Stimulated activated naive CD8-positive, alpha-beta T cell treated with anti-CD3 and anti-CD28 coated beads, Interleukin-15, Interleukin-2, amounts not matched to agents 100 ng/mL and 50 ng/mL, for 24 hours (primary cell): ENCODE measurements around the gene TDP2.
"Not testable (repeated sequence)": the region's sequence is repeated elsewhere in the genome, so short reads cannot be mapped to it uniquely, and the experiment has no call there.

ENCODE experiments used
- H3K27ac Mint-ChIP-seq: one replicate; pipeline ENCODE4 v1.8.0; 2021; ENCODE audit warnings: mild to moderate bottlenecking, mixed read lengths
- H3K27me3 Mint-ChIP-seq: one replicate; pipeline ENCODE4 v1.8.0; 2021; ENCODE audit warnings: mixed read lengths
- H3K36me3 Mint-ChIP-seq: one replicate; pipeline ENCODE4 v1.8.0; 2021; ENCODE audit warnings: low read depth, mixed read lengths
- H3K4me1 Mint-ChIP-seq: one replicate; pipeline ENCODE4 v1.8.0; 2021; ENCODE audit warnings: low read depth, mixed read lengths
- H3K4me3 Mint-ChIP-seq: one replicate; pipeline ENCODE4 v1.8.0; 2021; ENCODE audit warnings: mild to moderate bottlenecking, mixed read lengths
- H3K9me3 Mint-ChIP-seq: one replicate; pipeline ENCODE4 v1.8.0; 2021; ENCODE audit warnings: mixed read lengths

TDP2 gene

GRCh38 chr6:24644377-24644776 lies 22.3 kb downstream of the TDP2 start:
- H3K4me1 Mint-ChIP-seq, result peaks cover 16% of the 10 kb centered on the region
- no peak overlapping the region for H3K4me3 Mint-ChIP-seq
- H3K27me3 Mint-ChIP-seq, result peaks cover 31% of the 10 kb centered on the region

GRCh38 chr6:24643920-24644319 lies 22.8 kb downstream of the TDP2 start:
- Mint-ChIP-seq H3K4me1 (peaks cover 16% of the 10 kb centered on the region), H3K4me3 (no peak overlapping the region), H3K36me3 (no peaks in the 10 kb centered on the region), H3K9me3 (no peaks in the 10 kb centered on the region), H3K27me3 (peaks cover 34% of the 10 kb centered on the region), H3K27ac (no peak overlapping the region)

More at GRCh38 chr6:24644377-24644776, 22.3 kb downstream of the TDP2 start:
- Mint-ChIP-seq H3K9me3 (no peaks in the 10 kb centered on the region), H3K36me3 (no peaks in the 10 kb centered on the region), H3K27ac (no peak overlapping the region)

GRCh38 chr6:24642061-24642460 lies 24.6 kb downstream of the TDP2 start:
- H3K4me3 Mint-ChIP-seq, result no peak overlapping the region
- H3K36me3 Mint-ChIP-seq, result no peaks in the 10 kb centered on the region
- H3K4me1 Mint-ChIP-seq, result peaks cover 16% of the 10 kb centered on the region
- H3K27ac Mint-ChIP-seq, result no peak overlapping the region
- peaks cover 39% of the 10 kb centered on the region for H3K27me3 Mint-ChIP-seq
- H3K9me3 Mint-ChIP-seq, result no peaks in the 10 kb centered on the region

- H3K36me3 Mint-ChIP-seq, H3K4me3 Mint-ChIP-seq, H3K27ac Mint-ChIP-seq, H3K9me3 Mint-ChIP-seq, H3K4me1 Mint-ChIP-seq: not testable (repeated sequence)
- H3K27me3 Mint-ChIP-seq, result peaks cover 41% of the 10 kb centered on the region
Measured at GRCh38 chr6:24640631-24641030, 26.1 kb downstream of the TDP2 start.

- Mint-ChIP-seq H3K4me1 (peaks cover 3% of the 10 kb centered on the region), H3K4me3 (no peak overlapping the region), H3K27me3 (peaks cover 36% of the 10 kb centered on the region), H3K36me3 (no peaks in the 10 kb centered on the region), H3K27ac (no peak overlapping the region), H3K9me3 (no peaks in the 10 kb centered on the region)
Measured at GRCh38 chr6:24640166-24640565, 26.5 kb downstream of the TDP2 start.

GRCh38 chr6:24636681-24637080 lies 30.0 kb downstream of the TDP2 start:
- no peaks in the 10 kb centered on the region for H3K36me3 Mint-ChIP-seq

GRCh38 chr6:24632573-24632972 lies 34.1 kb downstream of the TDP2 start:
- Mint-ChIP-seq H3K9me3 (no peaks in the 10 kb centered on the region), H3K4me3 (no peak overlapping the region), H3K27ac (no peak overlapping the region), H3K4me1 (no peaks in the 10 kb centered on the region), H3K36me3 (no peaks in the 10 kb centered on the region), H3K27me3 (peaks cover 10% of the 10 kb centered on the region)

More at GRCh38 chr6:24636681-24637080, 30.0 kb downstream of the TDP2 start:
- peaks cover 26% of the 10 kb centered on the region for H3K27me3 Mint-ChIP-seq
- no peaks in the 10 kb centered on the region for H3K4me1 Mint-ChIP-seq
- H3K9me3 Mint-ChIP-seq, result no peaks in the 10 kb centered on the region
- no peak overlapping the region for H3K27ac Mint-ChIP-seq
- H3K4me3 Mint-ChIP-seq, result no peak overlapping the region

GRCh38 chr6:24631671-24632070 lies 35.0 kb downstream of the TDP2 start:
- H3K4me1 Mint-ChIP-seq, result no peaks in the 10 kb centered on the region
- H3K9me3 Mint-ChIP-seq, result no peaks in the 10 kb centered on the region
- H3K27me3 Mint-ChIP-seq, result peaks cover 10% of the 10 kb centered on the region
- no peak overlapping the region for H3K4me3 Mint-ChIP-seq
- no peaks in the 10 kb centered on the region for H3K36me3 Mint-ChIP-seq
- no peak overlapping the region for H3K27ac Mint-ChIP-seq

- Mint-ChIP-seq H3K4me1 (no peaks in the 10 kb centered on the region), H3K9me3 (no peaks in the 10 kb centered on the region)
Measured at GRCh38 chr6:24630856-24631505, 35.7 kb downstream of the TDP2 start.

GRCh38 chr6:24621626-24622289 lies 44.9 kb downstream of the TDP2 start:
- Mint-ChIP-seq H3K4me1 (no peaks in the 10 kb centered on the region), H3K36me3 (no peaks in the 10 kb centered on the region), H3K27me3 (no peaks in the 10 kb centered on the region), H3K9me3 (no peaks in the 10 kb centered on the region), H3K4me3 (no peak overlapping the region), H3K27ac (no peak overlapping the region)

More at GRCh38 chr6:24630856-24631505, 35.7 kb downstream of the TDP2 start:
- H3K36me3 Mint-ChIP-seq, result no peaks in the 10 kb centered on the region
- peaks cover 7% of the 10 kb centered on the region for H3K27me3 Mint-ChIP-seq
- H3K27ac Mint-ChIP-seq, result no peak overlapping the region
- no peak overlapping the region for H3K4me3 Mint-ChIP-seq

GRCh38 chr6:24620637-24621036 lies 46.1 kb downstream of the TDP2 start:
- Mint-ChIP-seq H3K9me3 (no peaks in the 10 kb centered on the region), H3K4me3 (no peak overlapping the region), H3K36me3 (no peaks in the 10 kb centered on the region), H3K27me3 (no peaks in the 10 kb centered on the region), H3K4me1 (no peaks in the 10 kb centered on the region), H3K27ac (no peak overlapping the region)

GRCh38 chr6:24619661-24620060 lies 47.0 kb downstream of the TDP2 start:
- H3K27ac Mint-ChIP-seq, result no peak overlapping the region
- no peaks in the 10 kb centered on the region for H3K4me1 Mint-ChIP-seq
- H3K4me3 Mint-ChIP-seq, result no peak overlapping the region
- H3K36me3 Mint-ChIP-seq, result no peaks in the 10 kb centered on the region
- H3K9me3 Mint-ChIP-seq, result no peaks in the 10 kb centered on the region
- no peaks in the 10 kb centered on the region for H3K27me3 Mint-ChIP-seq

GRCh38 chr6:24614648-24615047 lies 52.1 kb downstream of the TDP2 start:
- Mint-ChIP-seq H3K27ac (no peak overlapping the region), H3K4me1 (no peaks in the 10 kb centered on the region), H3K36me3 (no peaks in the 10 kb centered on the region), H3K4me3 (no peak overlapping the region), H3K27me3 (peaks cover 8% of the 10 kb centered on the region), H3K9me3 (no peaks in the 10 kb centered on the region)

GRCh38 chr6:24614043-24614420 lies 52.7 kb downstream of the TDP2 start:
- Mint-ChIP-seq H3K9me3 (no peaks in the 10 kb centered on the region), H3K4me1 (no peaks in the 10 kb centered on the region), H3K27me3 (peaks cover 8% of the 10 kb centered on the region), H3K4me3 (no peak overlapping the region), H3K36me3 (no peaks in the 10 kb centered on the region), H3K27ac (no peak overlapping the region)

GRCh38 chr6:24613361-24614042 lies 53.2 kb downstream of the TDP2 start:
- Mint-ChIP-seq H3K27me3 (peaks cover 8% of the 10 kb centered on the region), H3K27ac (no peak overlapping the region), H3K9me3 (no peaks in the 10 kb centered on the region)

More at GRCh38 chr6:24613361-24614042, 53.2 kb downstream of the TDP2 start:
- no peak overlapping the region for H3K4me3 Mint-ChIP-seq
- H3K4me1 Mint-ChIP-seq, result no peaks in the 10 kb centered on the region
- no peaks in the 10 kb centered on the region for H3K36me3 Mint-ChIP-seq
